Measurements from ENCODE around the gene ADARB2.
"Not testable (repeated sequence)": the region's sequence is repeated elsewhere in the genome, so short reads cannot be mapped to it uniquely, and the experiment has no call there.

The ADARB2 gene

DNA sequence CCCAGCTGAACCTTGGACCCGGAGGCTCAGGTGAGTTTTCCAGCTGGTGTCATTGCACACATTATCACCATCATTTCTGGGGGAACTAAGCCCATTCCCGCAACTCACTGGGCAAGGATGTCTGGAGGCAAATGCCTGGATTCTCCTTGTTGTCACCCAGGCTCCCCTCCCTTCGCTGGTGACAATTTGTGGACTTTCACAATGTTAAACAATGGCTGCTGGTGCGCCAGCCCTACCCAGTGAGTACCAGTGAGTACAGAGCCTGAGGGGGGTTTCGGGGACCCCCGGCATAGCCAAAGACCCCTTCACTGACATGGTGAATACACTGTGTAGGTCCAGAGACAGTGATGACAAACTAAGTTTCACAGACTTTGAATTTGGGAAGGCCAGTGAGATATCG, 189.2 kb downstream of the ADARB2 start:
- no peak for DNase-seq (ENCODE audit: low spot score)

DNA sequence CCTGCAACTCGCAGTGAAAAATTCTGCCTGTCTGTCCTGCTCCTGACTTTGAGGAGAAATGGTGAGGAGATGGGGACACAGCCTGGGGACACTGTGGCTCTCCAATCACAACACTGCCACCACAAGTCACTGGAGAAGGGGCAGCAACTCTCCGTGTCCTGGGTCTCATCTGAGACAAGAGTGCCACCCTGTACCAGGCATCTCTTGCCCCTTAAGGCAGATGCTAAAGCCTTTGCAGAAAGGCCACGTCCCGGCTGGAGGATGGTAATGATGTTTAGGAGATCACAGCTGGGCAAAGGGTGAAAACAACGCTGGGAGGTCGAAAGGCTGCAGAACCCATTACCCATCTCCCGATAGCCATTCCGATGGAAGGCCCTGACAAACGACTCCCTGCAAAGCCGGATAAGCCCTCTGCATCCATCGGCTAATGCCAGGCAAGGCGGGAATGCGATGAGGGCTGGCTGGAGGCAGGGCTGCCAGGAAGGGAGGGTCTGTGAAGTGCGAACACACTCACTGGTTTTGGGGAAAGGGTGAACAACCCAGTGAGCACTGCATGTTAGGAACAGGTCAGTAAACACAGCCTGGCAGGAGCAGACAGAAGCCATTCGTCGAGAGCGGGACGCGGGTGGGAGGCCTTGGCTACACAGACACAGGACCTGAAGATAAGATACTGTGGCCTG, 190.8 kb downstream of the ADARB2 start:
- no peak for DNase-seq (ENCODE audit: low spot score)

GRCh38 chr10:1545524-1545923, 191.8 kb downstream of the ADARB2 start:
- no peak for DNase-seq (ENCODE audit: low spot score)

- DNase-seq (ENCODE audit: low spot score): no peak
Observed at GRCh38 chr10:1544929-1545328, 192.4 kb downstream of the ADARB2 start.

- no peak for DNase-seq (ENCODE audit: low spot score)
Observed at GRCh38 chr10:1544209-1544673, 193.1 kb downstream of the ADARB2 start.

- no peak for DNase-seq (ENCODE audit: low spot score)
Observed at GRCh38 chr10:1543596-1543995, 193.7 kb downstream of the ADARB2 start.

DNA sequence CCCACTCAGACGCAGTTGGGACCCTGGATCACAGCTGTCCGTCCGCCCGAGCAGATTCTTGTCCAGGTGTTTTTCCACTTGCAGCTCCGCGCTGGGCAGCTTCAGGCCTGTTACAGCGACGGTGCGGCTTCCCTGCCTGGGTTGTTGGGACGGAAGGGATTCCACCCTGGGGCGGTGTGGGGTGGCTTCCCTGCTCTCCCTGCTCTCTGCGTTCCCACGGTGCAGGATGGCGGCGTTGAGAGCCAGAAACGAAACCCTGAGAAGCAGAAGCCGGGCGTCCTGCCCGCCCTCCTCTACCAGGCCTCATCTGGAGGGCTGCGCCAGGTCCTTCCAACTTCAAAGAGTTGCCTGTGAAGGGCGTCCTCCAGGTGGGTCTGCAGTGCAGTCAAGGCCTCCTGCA, 194.4 kb downstream of the ADARB2 start:
- DNase-seq (ENCODE audit: low spot score): no peak

- DNase-seq (ENCODE audit: low spot score): no peak
Observed at GRCh38 chr10:1540144-1540543, 197.2 kb downstream of the ADARB2 start.

GRCh38 chr10:1539216-1539615, 198.1 kb downstream of the ADARB2 start:
- no peak for DNase-seq (ENCODE audit: low spot score)

DNA sequence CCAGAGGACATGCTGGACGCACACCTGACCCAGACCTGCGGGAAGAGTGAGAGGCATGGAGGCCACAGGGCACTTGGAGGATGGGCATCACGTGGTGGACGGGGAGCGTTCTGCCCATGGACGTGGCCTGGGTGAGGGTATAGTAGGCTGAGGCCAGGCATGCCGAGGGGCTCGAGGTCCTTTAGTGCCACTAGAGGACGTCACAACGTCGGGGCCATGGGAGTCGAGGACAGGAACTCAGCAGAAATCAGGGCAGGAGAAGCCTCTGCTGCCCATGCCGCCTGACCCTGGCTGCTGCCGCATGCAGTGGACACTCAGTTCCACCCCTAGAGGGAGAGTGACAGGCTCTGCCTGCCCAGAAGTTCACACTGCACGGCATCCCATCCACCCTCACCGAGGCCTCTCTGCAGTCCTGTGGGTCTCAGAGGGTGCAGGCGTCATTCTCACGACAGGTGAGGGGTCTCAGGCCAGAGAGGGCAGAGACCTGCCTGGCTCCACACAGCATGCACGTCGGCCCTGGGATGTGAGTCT, 198.7 kb downstream of the ADARB2 start:
- DNase-seq (ENCODE audit: low spot score): no peak

DNA sequence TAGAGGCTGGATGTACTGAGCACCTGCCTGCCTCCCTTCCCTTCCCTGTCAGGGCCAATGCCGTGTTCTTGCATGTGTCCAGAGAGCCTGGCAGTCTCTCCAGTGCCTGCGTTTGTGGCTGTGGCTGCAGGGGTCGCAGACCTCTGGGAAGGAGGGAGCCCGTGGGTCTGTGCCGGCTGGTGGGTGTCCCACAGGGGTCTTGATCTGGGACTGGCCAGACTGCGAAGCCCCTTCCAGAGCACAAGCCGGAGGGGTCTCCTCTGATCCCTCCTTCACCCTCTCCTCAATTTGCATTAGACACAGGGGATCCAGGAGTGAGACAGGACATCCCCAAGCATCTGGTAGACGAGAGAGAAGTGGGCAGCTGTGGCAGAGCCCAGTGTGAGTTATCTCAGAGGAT, 199.2 kb downstream of the ADARB2 start:
- DNase-seq (ENCODE audit: low spot score): no peak

GRCh38 chr10:1537449-1537848, 199.9 kb downstream of the ADARB2 start:
- not testable (repeated sequence) for DNase-seq (ENCODE audit: low spot score)

DNA sequence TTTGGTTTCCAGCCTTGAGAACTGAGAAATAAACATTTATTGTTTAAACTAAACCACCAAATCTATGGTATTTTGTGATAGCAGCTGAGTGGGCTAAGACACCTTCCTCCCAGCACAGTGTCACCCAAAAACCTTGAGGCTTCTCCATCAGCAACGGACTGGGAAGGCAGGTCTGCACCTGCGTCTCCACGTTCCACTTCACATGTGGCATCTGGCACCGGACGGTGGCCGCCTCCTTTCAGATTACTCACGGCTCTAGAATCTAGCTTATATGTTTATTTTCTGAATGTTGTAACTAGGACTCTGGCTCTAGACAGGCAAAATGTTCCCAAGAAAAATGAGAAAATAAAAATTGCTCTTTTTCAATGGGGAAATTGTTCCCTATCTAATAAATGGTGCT, 201.0 kb downstream of the ADARB2 start:
- no peak for DNase-seq (ENCODE audit: low spot score)

DNA sequence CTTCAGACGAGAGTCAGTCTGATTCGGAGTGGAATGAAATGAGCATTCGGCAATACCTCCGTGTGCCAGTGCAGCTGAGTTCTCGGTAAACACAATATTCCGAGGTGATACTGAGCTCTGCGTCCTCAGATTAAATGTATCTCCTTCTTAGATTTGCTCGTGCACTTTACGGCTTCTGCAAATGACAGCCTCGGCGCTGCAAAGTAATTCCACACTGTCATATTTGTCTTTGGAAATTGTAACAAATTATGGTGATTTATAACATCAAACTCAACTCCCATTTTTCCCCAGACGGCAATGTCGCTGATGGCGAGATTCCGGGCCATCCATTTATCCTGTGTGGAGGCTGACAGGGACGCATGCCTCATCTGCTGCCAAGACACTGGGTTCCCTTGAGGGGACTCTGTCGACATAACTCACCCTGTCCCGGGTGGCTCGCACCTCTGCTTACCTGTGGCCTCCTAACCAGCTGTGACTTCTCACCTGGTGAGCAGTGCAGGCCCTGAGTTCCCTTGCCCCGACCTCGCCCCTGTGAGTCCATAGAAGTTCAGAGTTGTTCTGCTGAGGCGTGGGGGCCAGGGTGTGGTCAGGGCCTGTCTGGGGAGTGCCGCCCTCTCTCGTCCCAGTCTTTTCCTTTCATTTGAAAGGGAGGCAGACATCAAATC, 201.9 kb downstream of the ADARB2 start:
- no peak for DNase-seq (ENCODE audit: low spot score)

DNA sequence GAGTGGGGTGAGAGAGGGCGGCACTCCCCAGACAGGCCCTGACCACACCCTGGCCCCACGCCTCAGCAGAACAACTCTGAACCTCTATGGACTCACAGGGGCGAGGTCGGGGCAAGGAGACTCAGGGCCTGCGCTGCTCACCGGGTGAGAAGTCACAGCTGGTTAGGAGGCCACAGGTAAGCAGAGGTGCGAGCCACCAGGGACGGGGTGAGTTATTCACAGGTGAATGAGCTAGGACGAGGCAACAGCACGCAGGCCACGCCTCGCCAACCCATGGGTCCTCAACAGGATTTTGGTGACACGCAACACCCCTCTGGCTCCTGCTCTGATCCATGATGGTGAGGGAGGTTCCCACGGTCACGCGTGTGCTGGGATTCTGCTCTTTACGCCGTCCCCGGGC, 202.5 kb downstream of the ADARB2 start:
- DNase-seq (ENCODE audit: low spot score): no peak

GRCh38 chr10:1532636-1533035, 204.7 kb downstream of the ADARB2 start:
- DNase-seq (ENCODE audit: low spot score): no peak

GRCh38 chr10:1531883-1532597, 205.3 kb downstream of the ADARB2 start:
- DNase-seq (ENCODE audit: low spot score): no peak

DNA sequence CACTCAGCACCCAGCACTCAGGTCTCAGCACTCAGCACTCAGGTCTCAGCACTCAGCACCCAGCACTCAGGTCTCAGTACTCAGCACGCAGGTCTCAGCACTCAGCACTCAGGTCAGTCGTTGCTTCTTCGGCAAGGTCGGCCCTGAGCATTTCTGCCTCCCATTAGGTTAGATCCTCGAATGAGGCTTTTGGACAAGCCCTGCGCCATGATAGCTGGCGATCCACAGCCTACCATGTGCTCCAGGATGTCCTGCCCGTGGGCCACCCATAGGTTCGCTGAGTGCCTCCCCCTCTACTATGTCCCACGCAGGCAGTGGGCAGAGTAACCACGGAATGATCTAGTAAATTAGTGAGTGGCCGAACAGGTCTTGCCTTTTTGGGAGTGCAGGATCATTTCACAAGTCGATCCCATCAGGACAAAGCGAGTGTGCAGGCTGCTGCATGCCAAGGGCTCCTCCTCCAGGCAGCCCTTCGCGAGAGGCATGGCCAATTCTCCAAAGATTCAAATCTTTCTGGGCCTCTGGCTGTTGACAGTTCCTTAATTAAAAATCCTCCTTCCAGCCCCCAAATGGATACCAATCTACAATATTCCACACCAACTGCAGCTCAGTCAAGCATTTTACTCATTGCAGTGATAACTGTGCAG, 206.3 kb downstream of the ADARB2 start:
- no peak for DNase-seq (ENCODE audit: low spot score)

GRCh38 chr10:1529806-1530413, 207.4 kb downstream of the ADARB2 start:
- DNase-seq (ENCODE audit: low spot score): no peak

- DNase-seq (ENCODE audit: low spot score): no peak
Observed at GRCh38 chr10:1527951-1528350, 209.4 kb downstream of the ADARB2 start.

GRCh38 chr10:1526436-1527055, 210.8 kb downstream of the ADARB2 start:
- no peak for DNase-seq (ENCODE audit: low spot score)

Data from ecto neural progenitor cell (in vitro differentiated cells).